ENCODE results near the gene RANBP10.
"Not testable (repeated sequence)": the region's sequence is repeated elsewhere in the genome, so short reads cannot be mapped to it uniquely, and the experiment has no call there.

RANBP10 gene

DNA sequence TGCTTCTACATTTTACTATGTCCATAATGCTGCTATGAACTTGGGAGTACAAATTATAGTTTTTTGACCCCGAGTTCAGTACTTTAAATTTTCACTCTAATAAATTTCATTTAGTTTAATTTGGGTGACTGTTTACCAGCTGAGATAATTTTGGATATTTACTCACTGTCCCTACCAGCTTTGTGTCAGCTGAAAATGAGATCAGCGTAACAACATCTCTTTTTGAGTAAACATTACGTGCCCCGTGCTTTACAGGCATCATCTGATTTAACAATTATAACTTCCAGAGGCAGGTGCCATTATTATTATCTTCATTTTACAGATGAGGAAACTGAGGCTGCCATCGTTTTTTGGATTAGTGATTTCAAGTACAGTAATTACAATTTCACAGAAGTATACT lies 102.2 kb downstream of the RANBP10 start:
- H3K4me1 Mint-ChIP-seq (ENCODE audit: low read depth in 2 of 2), result peaks cover 14 to 22% of the 10 kb centered on the region in 2 donors
- H3K4me3 Mint-ChIP-seq, result peak overlapping the region in 1 of 2 donors; percentile 58
- H3K27ac Mint-ChIP-seq, result peak overlapping the region; percentile 91 to 95
- DNase-seq (no peak), ATAC-seq (replicated peaks) (no peak)
- peaks cover 4% of the 10 kb centered on the region for H3K36me3 Mint-ChIP-seq (ENCODE audit: insufficient read depth)
- H3K27me3 Mint-ChIP-seq, result no peaks in the 10 kb centered on the region
- no peaks in the 10 kb centered on the region for H3K9me3 Mint-ChIP-seq

- peaks cover under 1% of the 10 kb centered on the region for H3K36me3 Mint-ChIP-seq (ENCODE audit: insufficient read depth)
- H3K4me3 Mint-ChIP-seq, result peak overlapping the region; percentile 58 to 59
- no peaks in the 10 kb centered on the region for H3K9me3 Mint-ChIP-seq
- DNase-seq (no peak), ATAC-seq (replicated peaks) (peak; percentile 54)
- peak overlapping the region; percentile 91 to 95 for H3K27ac Mint-ChIP-seq
- H3K4me1 Mint-ChIP-seq (ENCODE audit: low read depth in 2 of 2), result peaks cover 14 to 22% of the 10 kb centered on the region in 2 donors
- no peaks in the 10 kb centered on the region for H3K27me3 Mint-ChIP-seq
Measured at GRCh38 chr16:67703626-67704025, 102.7 kb downstream of the RANBP10 start.

GRCh38 chr16:67702130-67702529 lies 104.2 kb downstream of the RANBP10 start:
- DNase-seq, result no peak
- peaks cover 17 to 18% of the 10 kb centered on the region in 2 donors for H3K4me1 Mint-ChIP-seq (ENCODE audit: low read depth in 2 of 2)
- no peak for ATAC-seq (replicated peaks)
- H3K27ac Mint-ChIP-seq, result peak overlapping the region in 1 of 2 donors; percentile 8
- H3K4me3 Mint-ChIP-seq, result no peak overlapping the region
- H3K27me3 Mint-ChIP-seq, result no peaks in the 10 kb centered on the region
- H3K36me3 Mint-ChIP-seq (ENCODE audit: insufficient read depth), result no peaks in the 10 kb centered on the region
- no peaks in the 10 kb centered on the region for H3K9me3 Mint-ChIP-seq

DNA sequence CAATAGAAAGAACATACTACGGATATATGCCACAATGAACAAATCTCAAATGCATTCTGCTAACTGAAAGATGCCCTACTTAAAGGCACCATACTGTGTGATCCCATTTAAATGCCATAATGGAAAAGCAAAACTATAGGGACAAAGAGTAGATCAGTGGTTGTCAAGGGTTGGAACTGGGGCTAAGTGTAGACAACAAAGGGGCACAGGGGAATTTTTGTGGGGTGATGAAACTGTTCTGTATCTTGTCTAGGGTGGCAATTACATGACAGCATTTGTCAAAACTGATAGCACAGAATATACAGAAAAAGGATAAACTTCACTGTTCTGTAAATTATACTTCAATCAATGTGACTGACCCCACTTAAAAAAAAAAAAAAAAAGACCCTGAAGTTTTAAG lies 104.9 kb downstream of the RANBP10 start:
- peak overlapping the region in 1 of 2 donors; percentile 8 for H3K27ac Mint-ChIP-seq
- ATAC-seq (replicated peaks), result no peak
- H3K27me3 Mint-ChIP-seq, result no peaks in the 10 kb centered on the region
- peaks cover 17 to 18% of the 10 kb centered on the region in 2 donors for H3K4me1 Mint-ChIP-seq (ENCODE audit: low read depth in 2 of 2)
- H3K4me3 Mint-ChIP-seq, result no peak overlapping the region
- H3K36me3 Mint-ChIP-seq (ENCODE audit: insufficient read depth), result no peaks in the 10 kb centered on the region
- no peaks in the 10 kb centered on the region for H3K9me3 Mint-ChIP-seq
- no peak for DNase-seq

GRCh38 chr16:67699265-67699664 lies 107.1 kb downstream of the RANBP10 start:
- Mint-ChIP-seq H3K36me3 (ENCODE audit: insufficient read depth) (no peaks in the 10 kb centered on the region), H3K4me3 (no peak overlapping the region), H3K27me3 (no peaks in the 10 kb centered on the region), H3K9me3 (no peaks in the 10 kb centered on the region), H3K4me1 (ENCODE audit: low read depth in 2 of 2) (peaks cover 14% of the 10 kb centered on the region in 2 donors), H3K27ac (no peak overlapping the region)
- DNase-seq (no peak), ATAC-seq (replicated peaks) (no peak)

DNA sequence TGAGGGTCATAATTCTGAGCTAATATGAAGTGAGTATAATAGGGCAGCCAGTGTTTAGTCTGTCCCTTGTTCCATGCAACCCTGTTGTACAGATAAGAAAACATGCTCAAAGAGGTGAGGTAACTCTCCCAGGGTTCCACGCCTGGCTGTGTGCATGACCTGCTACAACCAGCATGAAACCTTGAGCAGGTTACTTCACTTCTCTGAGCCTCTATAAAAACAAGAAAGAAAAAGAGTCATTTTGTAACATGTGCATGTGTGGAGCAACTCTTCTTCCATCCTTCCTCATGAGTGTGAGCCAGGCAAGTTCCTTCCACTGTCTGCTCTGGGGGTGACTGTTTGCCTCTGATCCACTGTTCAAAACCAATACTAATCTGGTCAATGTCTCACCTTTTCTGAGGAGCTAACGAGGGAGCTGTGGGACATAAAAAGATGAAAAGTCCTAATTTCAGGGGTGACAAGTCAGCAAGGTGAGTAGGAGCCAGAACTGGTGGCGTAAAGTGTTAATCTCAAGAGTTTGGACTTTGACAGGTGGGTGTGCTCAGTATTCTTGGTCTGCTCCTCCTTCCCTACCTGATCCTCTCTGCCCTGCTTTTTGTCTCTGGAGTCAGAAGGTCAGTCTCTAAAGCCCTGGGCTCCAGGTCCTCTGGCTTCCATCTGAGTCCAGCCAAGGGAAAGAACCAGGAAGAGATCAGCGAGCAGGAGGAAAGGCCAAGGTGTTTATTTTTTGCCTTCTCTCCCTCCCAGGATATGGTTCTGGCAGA lies 108.8 kb downstream of the RANBP10 start:
- DNase-seq, result no peak
- Mint-ChIP-seq H3K9me3 (no peaks in the 10 kb centered on the region), H3K4me1 (ENCODE audit: low read depth in 2 of 2) (peaks cover 0 to 3% of the 10 kb centered on the region in 2 donors), H3K27ac (no peak overlapping the region), H3K4me3 (no peak overlapping the region), H3K27me3 (no peaks in the 10 kb centered on the region), H3K36me3 (ENCODE audit: insufficient read depth) (peaks cover 3% of the 10 kb centered on the region)
- no peak for ATAC-seq (replicated peaks)

DNA sequence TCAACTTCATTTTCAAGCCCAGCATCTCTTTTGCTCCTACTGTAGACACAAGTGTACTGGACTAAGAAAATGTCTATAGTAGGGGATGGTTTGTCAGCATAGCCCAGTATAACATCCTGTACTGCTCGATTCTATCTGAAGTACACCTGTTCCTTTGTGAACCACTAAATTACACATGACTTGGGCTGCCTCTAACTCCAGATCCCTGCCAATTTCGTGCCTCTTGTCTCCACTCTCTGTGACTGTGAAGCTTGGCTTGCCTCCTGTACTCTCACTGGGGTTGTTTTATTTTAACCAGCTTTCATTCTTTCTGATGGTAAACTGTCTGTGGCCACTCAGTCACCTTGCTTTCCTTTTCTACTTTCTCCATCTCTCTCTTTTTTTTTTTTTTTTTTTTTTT lies 111.7 kb downstream of the RANBP10 start:
- H3K4me1 Mint-ChIP-seq (ENCODE audit: low read depth in 2 of 2), result peaks cover 0 to 3% of the 10 kb centered on the region in 2 donors
- H3K4me3 Mint-ChIP-seq, result no peak overlapping the region
- H3K27ac Mint-ChIP-seq, result peak overlapping the region; percentile 31 to 81
- ATAC-seq (replicated peaks), result no peak
- peaks cover 3% of the 10 kb centered on the region for H3K36me3 Mint-ChIP-seq (ENCODE audit: insufficient read depth)
- H3K9me3 Mint-ChIP-seq, result no peaks in the 10 kb centered on the region
- DNase-seq, result no peak
- H3K27me3 Mint-ChIP-seq, result no peaks in the 10 kb centered on the region

DNA sequence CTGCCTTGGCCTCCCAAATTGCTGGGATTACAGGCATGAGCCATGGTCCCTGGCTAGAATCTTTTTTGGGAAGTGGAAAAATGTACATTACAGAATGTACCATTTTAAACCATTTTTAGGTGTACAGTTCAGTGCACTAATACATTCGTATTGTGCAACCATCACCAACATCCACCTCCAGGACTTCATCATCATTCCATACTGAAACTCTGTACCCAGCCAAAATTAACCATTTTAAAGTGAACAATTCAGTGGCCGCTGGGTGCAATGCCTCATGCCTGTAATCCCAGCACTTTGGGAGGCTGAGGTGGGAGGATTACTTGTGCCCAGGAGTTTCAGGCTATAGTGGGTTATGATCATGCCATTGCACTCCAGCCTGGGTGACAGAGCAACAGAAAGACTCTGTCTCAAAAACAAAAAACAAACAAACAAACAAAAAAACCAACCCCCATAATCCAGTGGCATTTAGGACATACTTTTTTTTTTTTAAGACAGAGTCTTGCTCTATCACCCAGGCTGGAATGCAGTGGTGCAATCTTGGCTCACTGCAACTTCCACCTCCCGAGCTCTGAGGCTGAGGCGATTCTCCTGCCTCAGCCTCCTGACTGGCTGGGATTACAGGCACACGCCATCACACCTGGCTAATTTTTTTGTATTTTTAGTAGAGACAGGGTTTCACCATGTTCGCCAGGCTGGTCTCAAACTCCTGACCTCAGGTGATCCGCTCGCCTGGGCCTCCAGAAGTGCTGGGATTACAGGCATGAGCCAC lies 112.7 kb downstream of the RANBP10 start:
- H3K9me3 Mint-ChIP-seq; H3K27me3 Mint-ChIP-seq; H3K36me3 Mint-ChIP-seq (ENCODE audit: insufficient read depth); ATAC-seq (replicated peaks); H3K4me3 Mint-ChIP-seq; H3K27ac Mint-ChIP-seq; DNase-seq; H3K4me1 Mint-ChIP-seq (ENCODE audit: low read depth in 2 of 2): not testable (repeated sequence)

GRCh38 chr16:67685388-67686112 lies 120.8 kb downstream of the RANBP10 start:
- peak overlapping the region in 1 of 2 donors; percentile 10 for H3K4me3 Mint-ChIP-seq
- no peak for ATAC-seq (replicated peaks)
- no peaks in the 10 kb centered on the region for H3K27me3 Mint-ChIP-seq
- no peaks in the 10 kb centered on the region for H3K9me3 Mint-ChIP-seq
- DNase-seq, result no peak
- H3K4me1 Mint-ChIP-seq (ENCODE audit: low read depth in 2 of 2), result peaks cover 0 to 7% of the 10 kb centered on the region in 2 donors
- H3K27ac Mint-ChIP-seq, result peak overlapping the region in 1 of 2 donors; percentile 68
- peaks cover 12% of the 10 kb centered on the region for H3K36me3 Mint-ChIP-seq (ENCODE audit: insufficient read depth)

DNA sequence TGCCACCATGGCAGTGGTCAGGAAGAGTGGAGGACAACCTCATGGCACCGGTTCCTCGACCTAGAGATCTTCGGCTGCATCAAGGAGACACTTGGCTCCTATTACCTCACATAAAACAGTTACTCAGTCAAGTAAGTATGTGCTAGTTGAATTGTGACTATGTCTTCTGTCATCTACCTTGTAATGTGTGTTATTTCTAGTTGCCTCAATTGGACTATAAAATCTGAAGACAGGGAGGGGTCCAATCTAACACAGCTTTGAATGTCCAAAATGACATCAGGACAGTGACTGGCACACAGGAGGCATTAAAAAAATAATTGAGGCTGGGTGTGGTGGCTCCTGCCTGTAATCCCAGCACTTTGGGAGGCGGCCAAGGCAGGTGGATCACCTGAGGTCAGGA lies 122.6 kb downstream of the RANBP10 start:
- Mint-ChIP-seq H3K36me3 (ENCODE audit: insufficient read depth) (peaks cover 13% of the 10 kb centered on the region), H3K27ac (no peak overlapping the region)

GRCh38 chr16:67679935-67680897 lies 126.1 kb downstream of the RANBP10 start:
- ATAC-seq (replicated peaks) (no peak), DNase-seq (no peak)
- Mint-ChIP-seq H3K27ac (peak overlapping the region; percentile 28 to 79), H3K36me3 (ENCODE audit: insufficient read depth) (peaks cover 12% of the 10 kb centered on the region), H3K9me3 (no peaks in the 10 kb centered on the region), H3K4me3 (no peak overlapping the region), H3K4me1 (ENCODE audit: low read depth in 2 of 2) (no peaks in the 10 kb centered on the region), H3K27me3 (no peaks in the 10 kb centered on the region)

More for the DNA sequence above, 122.6 kb downstream of the RANBP10 start:
- DNase-seq, result no peak
- Mint-ChIP-seq H3K9me3 (no peaks in the 10 kb centered on the region), H3K4me1 (ENCODE audit: low read depth in 2 of 2) (peaks cover 0 to 7% of the 10 kb centered on the region in 2 donors), H3K27me3 (no peaks in the 10 kb centered on the region), H3K4me3 (no peak overlapping the region)
- no peak for ATAC-seq (replicated peaks)

DNA sequence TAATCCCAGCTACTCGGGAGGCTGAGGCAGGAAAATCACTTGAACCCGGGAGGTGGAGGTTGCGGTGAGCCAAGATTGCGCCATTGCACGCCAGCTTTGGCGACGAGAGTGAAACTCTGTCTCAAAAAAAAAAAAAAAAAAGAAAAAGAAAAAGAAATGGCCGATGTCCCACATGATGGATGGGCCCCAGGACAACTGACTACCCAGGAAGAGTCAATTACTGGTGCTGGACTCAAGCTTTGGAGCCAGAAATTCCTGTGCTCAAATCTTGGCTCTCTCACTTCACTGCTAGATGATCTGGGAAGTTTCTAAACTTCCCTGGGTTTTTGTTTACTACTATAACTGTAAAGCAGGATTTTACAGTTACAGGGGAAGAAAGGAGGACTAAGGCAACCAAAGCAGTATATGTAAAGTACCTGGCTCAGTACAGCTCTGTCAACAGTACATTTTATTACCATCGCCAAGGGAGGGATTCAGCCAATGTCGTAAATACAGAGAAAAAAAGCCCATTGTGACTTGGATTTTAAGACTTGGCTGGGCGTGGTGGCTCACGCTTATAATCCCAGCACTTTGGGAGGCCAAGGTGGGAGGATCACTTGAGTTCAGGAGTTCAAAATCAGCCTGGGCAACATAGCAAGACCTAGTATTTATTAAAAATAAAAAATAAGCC lies 127.9 kb downstream of the RANBP10 start:
- Mint-ChIP-seq H3K27ac (no peak overlapping the region), H3K9me3 (no peaks in the 10 kb centered on the region)

More for the DNA sequence above, 127.9 kb downstream of the RANBP10 start:
- ATAC-seq (replicated peaks), result no peak
- H3K4me1 Mint-ChIP-seq (ENCODE audit: low read depth in 2 of 2), result peaks cover 0 to 7% of the 10 kb centered on the region in 2 donors
- H3K36me3 Mint-ChIP-seq (ENCODE audit: insufficient read depth), result peaks cover 3% of the 10 kb centered on the region
- no peak overlapping the region for H3K4me3 Mint-ChIP-seq
- DNase-seq, result no peak
- H3K27me3 Mint-ChIP-seq, result no peaks in the 10 kb centered on the region
